ENCODE data around the gene FCRL5.

FCRL5 gene

GRCh38 chr1:157478030-157478429 lies 74.3 kb downstream of the FCRL5 start:
- no peak for TF ChIP-seq CTCF (IDR thresholded peaks at IDR 0.05; ENCODE audit: poor library complexity, severe bottlenecking)
- H3K4me1 ChIP-seq (ENCODE audit: insufficient read depth, poor library complexity, severe bottlenecking): no peaks in the 10 kb centered on the region
- H3K36me3 ChIP-seq (ENCODE audit: low read depth): no peaks in the 10 kb centered on the region
- ATAC-seq (ENCODE audit: low read depth) (no peak), DNase-seq (ENCODE audit: low spot score) (no peak)
- H3K9me3 ChIP-seq (ENCODE audit: severe bottlenecking): no peaks in the 10 kb centered on the region
- no peak overlapping the region for H3K27ac ChIP-seq (ENCODE audit: poor library complexity, severe bottlenecking)
- H3K4me3 ChIP-seq (ENCODE audit: severe bottlenecking): no peak overlapping the region
- H3K27me3 ChIP-seq (ENCODE audit: insufficient read depth, poor library complexity, severe bottlenecking): no peaks in the 10 kb centered on the region

DNA sequence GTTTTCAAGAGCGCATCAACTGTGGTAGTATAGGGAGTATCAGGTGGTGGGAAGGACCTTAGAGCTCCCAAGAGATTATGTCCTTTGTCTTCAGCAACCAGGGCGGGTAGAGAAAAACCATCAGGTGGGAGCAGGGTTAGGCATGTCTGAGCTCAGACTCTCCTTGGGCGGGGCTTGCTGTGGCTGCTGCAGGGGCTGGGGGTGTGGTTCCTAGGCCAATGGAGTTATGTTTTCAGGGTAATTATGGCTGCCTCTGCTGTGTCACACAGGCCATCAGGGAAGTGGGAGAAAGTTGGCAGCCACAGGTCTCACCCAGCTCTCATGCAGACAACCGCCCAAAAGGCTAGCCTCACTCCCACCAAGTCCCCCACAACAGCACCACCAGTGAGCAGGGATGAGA lies 74.9 kb downstream of the FCRL5 start:
- Histone ChIP-seq H3K9me3 (ENCODE audit: severe bottlenecking) (no peaks in the 10 kb centered on the region), H3K27me3 (ENCODE audit: insufficient read depth, poor library complexity, severe bottlenecking) (no peaks in the 10 kb centered on the region), H3K4me3 (ENCODE audit: severe bottlenecking) (no peak overlapping the region), H3K4me1 (ENCODE audit: insufficient read depth, poor library complexity, severe bottlenecking) (no peaks in the 10 kb centered on the region), H3K36me3 (ENCODE audit: low read depth) (no peaks in the 10 kb centered on the region), H3K27ac (ENCODE audit: poor library complexity, severe bottlenecking) (no peak overlapping the region)
- DNase-seq (ENCODE audit: low spot score) (no peak), ATAC-seq (ENCODE audit: low read depth) (no peak)
- TF ChIP-seq CTCF (IDR thresholded peaks at IDR 0.05; ENCODE audit: poor library complexity, severe bottlenecking): no peak

DNA sequence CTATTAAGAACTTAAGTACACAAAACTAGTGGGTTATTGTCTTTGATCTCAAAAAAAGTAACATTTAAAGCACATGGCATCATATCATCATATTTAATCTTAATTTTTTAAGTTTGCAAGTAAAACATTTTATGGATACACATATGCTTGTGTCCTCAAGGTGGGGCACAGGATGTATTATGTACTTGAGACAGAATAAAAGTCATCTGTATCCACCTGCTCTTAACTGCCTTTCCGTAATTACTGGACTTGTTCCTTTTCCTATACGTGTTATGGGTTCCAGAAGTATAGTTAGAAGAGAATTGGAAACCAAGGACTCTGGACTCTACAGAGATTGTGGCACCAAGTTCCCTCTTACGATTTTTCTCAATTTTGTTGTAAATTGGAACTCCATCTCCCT lies 79.4 kb downstream of the FCRL5 start:
- no peaks in the 10 kb centered on the region for H3K9me3 ChIP-seq (ENCODE audit: severe bottlenecking)
- no peak for TF ChIP-seq CTCF (IDR thresholded peaks at IDR 0.05; ENCODE audit: poor library complexity, severe bottlenecking)
- ATAC-seq (ENCODE audit: low read depth) (no peak), DNase-seq (ENCODE audit: low spot score) (no peak)
- no peak overlapping the region for H3K4me3 ChIP-seq (ENCODE audit: severe bottlenecking)
- H3K27me3 ChIP-seq (ENCODE audit: insufficient read depth, poor library complexity, severe bottlenecking): no peaks in the 10 kb centered on the region
- H3K36me3 ChIP-seq (ENCODE audit: low read depth): no peaks in the 10 kb centered on the region
- no peaks in the 10 kb centered on the region for H3K4me1 ChIP-seq (ENCODE audit: insufficient read depth, poor library complexity, severe bottlenecking)
- no peak overlapping the region for H3K27ac ChIP-seq (ENCODE audit: poor library complexity, severe bottlenecking)

GRCh38 chr1:157472056-157472701 lies 80.1 kb downstream of the FCRL5 start:
- H3K4me3 ChIP-seq (ENCODE audit: severe bottlenecking): no peak overlapping the region
- H3K36me3 ChIP-seq (ENCODE audit: low read depth): no peaks in the 10 kb centered on the region
- no peak overlapping the region for H3K27ac ChIP-seq (ENCODE audit: poor library complexity, severe bottlenecking)
- no peaks in the 10 kb centered on the region for H3K4me1 ChIP-seq (ENCODE audit: insufficient read depth, poor library complexity, severe bottlenecking)
- no peak for ATAC-seq (ENCODE audit: low read depth)
- DNase-seq (ENCODE audit: low spot score): no peak
- TF ChIP-seq CTCF (IDR thresholded peaks at IDR 0.05; ENCODE audit: poor library complexity, severe bottlenecking): no peak
- no peaks in the 10 kb centered on the region for H3K9me3 ChIP-seq (ENCODE audit: severe bottlenecking)
- no peaks in the 10 kb centered on the region for H3K27me3 ChIP-seq (ENCODE audit: insufficient read depth, poor library complexity, severe bottlenecking)

DNA sequence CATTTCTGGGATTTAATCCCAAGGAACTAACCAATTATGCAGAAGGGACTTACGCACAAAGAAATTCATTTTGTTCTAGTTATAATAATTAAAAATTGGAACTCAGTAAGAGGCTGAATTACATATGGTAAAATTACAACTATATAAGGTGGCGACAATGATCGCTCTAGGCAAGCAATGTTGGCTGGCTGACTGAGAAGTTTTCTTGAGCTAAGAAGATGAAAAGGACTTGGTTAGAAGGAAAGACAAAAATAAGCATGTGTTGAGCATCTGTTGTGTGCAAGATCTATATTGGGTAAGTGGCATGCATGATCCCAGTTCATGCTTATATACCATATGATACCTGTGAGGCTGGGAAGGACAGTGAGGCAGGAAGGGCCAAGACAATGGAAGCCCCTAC lies 80.8 kb downstream of the FCRL5 start:
- DNase-seq (ENCODE audit: low spot score) (no peak), ATAC-seq (ENCODE audit: low read depth) (no peak)
- no peaks in the 10 kb centered on the region for H3K36me3 ChIP-seq (ENCODE audit: low read depth)
- H3K27me3 ChIP-seq (ENCODE audit: insufficient read depth, poor library complexity, severe bottlenecking): no peaks in the 10 kb centered on the region
- TF ChIP-seq CTCF (IDR thresholded peaks at IDR 0.05; ENCODE audit: poor library complexity, severe bottlenecking): no peak
- H3K4me3 ChIP-seq (ENCODE audit: severe bottlenecking): no peak overlapping the region
- no peaks in the 10 kb centered on the region for H3K4me1 ChIP-seq (ENCODE audit: insufficient read depth, poor library complexity, severe bottlenecking)
- H3K9me3 ChIP-seq (ENCODE audit: severe bottlenecking): no peaks in the 10 kb centered on the region
- H3K27ac ChIP-seq (ENCODE audit: poor library complexity, severe bottlenecking): no peak overlapping the region

Data from RWPE2 (cell line).